ENCODE measurements around the gene RNPS1. TPM values are rescaled to one million over a fixed set of nuclear protein-coding genes. Genes with fewer than 3 reads are reported as not detected.

The RNPS1 gene
- polyA plus RNA-seq, 1 of the 3 experiments (the other 2 are of a cell fraction), result 277 TPM

DNA sequence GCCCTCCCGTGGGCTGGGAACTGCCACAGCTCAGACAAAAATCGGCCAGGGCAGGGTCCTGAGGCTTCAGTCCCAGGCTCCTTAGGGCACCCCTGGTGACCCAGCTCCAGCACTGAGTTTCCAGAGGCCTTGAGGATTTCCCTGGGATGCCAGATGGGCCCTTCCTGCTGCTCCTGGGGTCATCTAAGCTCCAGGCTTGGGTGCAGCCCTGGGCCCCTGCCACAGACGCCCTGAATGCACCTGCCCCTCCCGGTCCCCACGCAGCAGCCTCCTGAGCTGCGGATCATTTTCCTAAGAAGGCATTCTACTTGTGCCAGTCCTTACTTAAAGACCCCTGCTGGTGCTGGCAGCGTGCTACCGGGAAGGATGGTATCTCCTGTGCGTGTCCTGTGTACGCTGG lies 6.0 kb upstream of the RNPS1 start:
- 94% methylated on average over 6 of the region's 10 CpGs for WGBS (ENCODE audit: low lambda C conversion rate)
- CTCF ChIA-PET, result interaction anchor here (1.3 kb wide), 1 partner anchor 64 kb away, joined by 3 read pairs; no protein-coding TSS in a partner anchor

More for the DNA sequence above, 6.0 kb upstream of the RNPS1 start:
- Histone ChIP-seq H3K9ac (no peak overlapping the region), H3K4me2 (no peak overlapping the region), H4K20me1 (ENCODE audit: insufficient read depth) (peaks cover 10% of the 10 kb centered on the region; the same call in 1 of the 2 replicates), H2AFZ (ENCODE audit: low read depth) (no peak overlapping the region), H3K27me3 (ENCODE audit: insufficient read depth) (no peaks in the 10 kb centered on the region), H3K4me3 (ENCODE audit: low read depth in 2 of 2, low read length in 1 of 2) (no peak overlapping the region), H3K9me2 (no peaks in the 10 kb centered on the region), H3K27ac (ENCODE audit: low read depth in 2 of 2, low read length in 1 of 2) (no peak overlapping the region), H3K9me3 (no peaks in the 10 kb centered on the region), H3F3A (replicated peaks; ENCODE audit: insufficient read depth) (peaks cover 4% of the 10 kb centered on the region), H3K4me1 (ENCODE audit: control insufficient read depth in 1 of 2, insufficient read depth in 2 of 2, low read depth in 1 of 2, low read length in 1 of 2) (peaks cover 5 to 15% of the 10 kb centered on the region in 2 experiments; a peak in 2 of 4 replicates), H3K36me3 (replicated peaks in 1 of 2; ENCODE audit: control insufficient read depth in 1 of 2, insufficient read depth in 2 of 2, low read length in 1 of 2) (no peaks in the 10 kb centered on the region), H3K79me2 (ENCODE audit: insufficient read depth) (peaks cover 27% of the 10 kb centered on the region)
- no peak for DNase-seq
- POLR2A ChIA-PET, result interaction anchor here (0.6 kb wide), 1 partner anchor 232 kb away, joined by 3 read pairs; no protein-coding TSS in a partner anchor
- TF ChIP-seq, protein P1, sequence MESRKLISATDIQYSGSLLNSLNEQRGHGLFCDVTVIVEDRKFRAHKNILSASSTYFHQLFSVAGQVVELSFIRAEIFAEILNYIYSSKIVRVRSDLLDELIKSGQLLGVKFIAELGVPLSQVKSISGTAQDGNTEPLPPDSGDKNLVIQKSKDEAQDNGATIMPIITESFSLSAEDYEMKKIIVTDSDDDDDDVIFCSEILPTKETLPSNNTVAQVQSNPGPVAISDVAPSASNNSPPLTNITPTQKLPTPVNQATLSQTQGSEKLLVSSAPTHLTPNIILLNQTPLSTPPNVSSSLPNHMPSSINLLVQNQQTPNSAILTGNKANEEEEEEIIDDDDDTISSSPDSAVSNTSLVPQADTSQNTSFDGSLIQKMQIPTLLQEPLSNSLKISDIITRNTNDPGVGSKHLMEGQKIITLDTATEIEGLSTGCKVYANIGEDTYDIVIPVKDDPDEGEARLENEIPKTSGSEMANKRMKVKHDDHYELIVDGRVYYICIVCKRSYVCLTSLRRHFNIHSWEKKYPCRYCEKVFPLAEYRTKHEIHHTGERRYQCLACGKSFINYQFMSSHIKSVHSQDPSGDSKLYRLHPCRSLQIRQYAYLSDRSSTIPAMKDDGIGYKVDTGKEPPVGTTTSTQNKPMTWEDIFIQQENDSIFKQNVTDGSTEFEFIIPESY (IDR thresholded peaks at IDR 0.05; ENCODE audit: borderline replicate concordance, low read depth), result no peak
- no peak for TF ChIP-seq JUND (IDR thresholded peaks at IDR 0.05)
- no peak for TF ChIP-seq FOXM1 (IDR thresholded peaks at IDR 0.05; ENCODE audit: low read depth)
- no peak for TF ChIP-seq TEAD4 (IDR thresholded peaks at IDR 0.05; ENCODE audit: borderline replicate concordance, insufficient read depth)
- no peak for TF ChIP-seq NFIC (IDR thresholded peaks at IDR 0.05; ENCODE audit: borderline replicate concordance)
- TF ChIP-seq, protein P2, sequence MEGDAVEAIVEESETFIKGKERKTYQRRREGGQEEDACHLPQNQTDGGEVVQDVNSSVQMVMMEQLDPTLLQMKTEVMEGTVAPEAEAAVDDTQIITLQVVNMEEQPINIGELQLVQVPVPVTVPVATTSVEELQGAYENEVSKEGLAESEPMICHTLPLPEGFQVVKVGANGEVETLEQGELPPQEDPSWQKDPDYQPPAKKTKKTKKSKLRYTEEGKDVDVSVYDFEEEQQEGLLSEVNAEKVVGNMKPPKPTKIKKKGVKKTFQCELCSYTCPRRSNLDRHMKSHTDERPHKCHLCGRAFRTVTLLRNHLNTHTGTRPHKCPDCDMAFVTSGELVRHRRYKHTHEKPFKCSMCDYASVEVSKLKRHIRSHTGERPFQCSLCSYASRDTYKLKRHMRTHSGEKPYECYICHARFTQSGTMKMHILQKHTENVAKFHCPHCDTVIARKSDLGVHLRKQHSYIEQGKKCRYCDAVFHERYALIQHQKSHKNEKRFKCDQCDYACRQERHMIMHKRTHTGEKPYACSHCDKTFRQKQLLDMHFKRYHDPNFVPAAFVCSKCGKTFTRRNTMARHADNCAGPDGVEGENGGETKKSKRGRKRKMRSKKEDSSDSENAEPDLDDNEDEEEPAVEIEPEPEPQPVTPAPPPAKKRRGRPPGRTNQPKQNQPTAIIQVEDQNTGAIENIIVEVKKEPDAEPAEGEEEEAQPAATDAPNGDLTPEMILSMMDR (IDR thresholded peaks at IDR 0.05), result no peak
- TF ChIP-seq NRF1 (IDR thresholded peaks at IDR 0.05; ENCODE audit: low read depth, low read length), result no peak
- TF ChIP-seq FOSL2 (IDR thresholded peaks at IDR 0.05; ENCODE audit: borderline replicate concordance, low read depth), result no peak
- no peak for TF ChIP-seq RXRA (IDR thresholded peaks at IDR 0.05; ENCODE audit: borderline replicate concordance, low read depth)
- TF ChIP-seq SIN3A (IDR thresholded peaks at IDR 0.05; ENCODE audit: borderline replicate concordance, low read depth, low read length), result no peak
- no peak for TF ChIP-seq GABPA (IDR thresholded peaks at IDR 0.05; ENCODE audit: low read depth)
- TF ChIP-seq RCOR1 (IDR thresholded peaks at IDR 0.05; ENCODE audit: low read length), result no peak
- TF ChIP-seq, protein P3, sequence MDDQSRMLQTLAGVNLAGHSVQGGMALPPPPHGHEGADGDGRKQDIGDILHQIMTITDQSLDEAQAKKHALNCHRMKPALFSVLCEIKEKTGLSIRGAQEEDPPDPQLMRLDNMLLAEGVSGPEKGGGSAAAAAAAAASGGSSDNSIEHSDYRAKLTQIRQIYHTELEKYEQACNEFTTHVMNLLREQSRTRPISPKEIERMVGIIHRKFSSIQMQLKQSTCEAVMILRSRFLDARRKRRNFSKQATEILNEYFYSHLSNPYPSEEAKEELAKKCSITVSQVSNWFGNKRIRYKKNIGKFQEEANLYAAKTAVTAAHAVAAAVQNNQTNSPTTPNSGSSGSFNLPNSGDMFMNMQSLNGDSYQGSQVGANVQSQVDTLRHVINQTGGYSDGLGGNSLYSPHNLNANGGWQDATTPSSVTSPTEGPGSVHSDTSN (IDR thresholded peaks at IDR 0.05), result no peak
- TF ChIP-seq, protein P4, sequence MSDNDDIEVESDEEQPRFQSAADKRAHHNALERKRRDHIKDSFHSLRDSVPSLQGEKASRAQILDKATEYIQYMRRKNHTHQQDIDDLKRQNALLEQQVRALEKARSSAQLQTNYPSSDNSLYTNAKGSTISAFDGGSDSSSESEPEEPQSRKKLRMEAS (IDR thresholded peaks at IDR 0.05; ENCODE audit: low read depth), result no peak

All from SK-N-SH (cell line).